ENCODE measurements around the gene BCL11B.

GRCh38 chr14:99129998-99130397 is 142.0 kb downstream of the BCL11B start:
- TF ChIP-seq PPARA (CRISPR knock-in tag; IDR thresholded peaks at IDR 0.05; ENCODE audit: borderline replicate concordance) (no peak), ARNTL (CRISPR knock-in tag; IDR thresholded peaks at IDR 0.05; ENCODE audit: borderline replicate concordance, low read depth) (no peak), ZNF565 (CRISPR knock-in tag; conservative IDR thresholded peaks at IDR 0.05; ENCODE audit: low read depth) (no peak), ESRRG (CRISPR knock-in tag; IDR thresholded peaks at IDR 0.05) (no peak), POU6F1 (CRISPR knock-in tag; IDR thresholded peaks at IDR 0.05; ENCODE audit: borderline replicate concordance, low read depth) (no peak)
- TF ChIP-seq, protein P1, sequence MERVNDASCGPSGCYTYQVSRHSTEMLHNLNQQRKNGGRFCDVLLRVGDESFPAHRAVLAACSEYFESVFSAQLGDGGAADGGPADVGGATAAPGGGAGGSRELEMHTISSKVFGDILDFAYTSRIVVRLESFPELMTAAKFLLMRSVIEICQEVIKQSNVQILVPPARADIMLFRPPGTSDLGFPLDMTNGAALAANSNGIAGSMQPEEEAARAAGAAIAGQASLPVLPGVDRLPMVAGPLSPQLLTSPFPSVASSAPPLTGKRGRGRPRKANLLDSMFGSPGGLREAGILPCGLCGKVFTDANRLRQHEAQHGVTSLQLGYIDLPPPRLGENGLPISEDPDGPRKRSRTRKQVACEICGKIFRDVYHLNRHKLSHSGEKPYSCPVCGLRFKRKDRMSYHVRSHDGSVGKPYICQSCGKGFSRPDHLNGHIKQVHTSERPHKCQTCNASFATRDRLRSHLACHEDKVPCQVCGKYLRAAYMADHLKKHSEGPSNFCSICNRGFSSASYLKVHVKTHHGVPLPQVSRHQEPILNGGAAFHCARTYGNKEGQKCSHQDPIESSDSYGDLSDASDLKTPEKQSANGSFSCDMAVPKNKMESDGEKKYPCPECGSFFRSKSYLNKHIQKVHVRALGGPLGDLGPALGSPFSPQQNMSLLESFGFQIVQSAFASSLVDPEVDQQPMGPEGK (CRISPR knock-in tag; IDR thresholded peaks at IDR 0.05; ENCODE audit: borderline replicate concordance), result no peak
